ENCODE results near the gene PKNOX2.

GRCh38 chr11:125330462-125331325 lies 166.1 kb downstream of the PKNOX2 start:
- no peak for TF ChIP-seq CTCF (IDR thresholded peaks at IDR 0.05)
- no peak for TF ChIP-seq POLR2A (IDR thresholded peaks at IDR 0.05)

Measured in lower leg skin (tissue), 3 donors.